Left lobe of liver (tissue), 2 donors: Measurements from ENCODE around the gene MLLT3. TPM values are rescaled to one million over a fixed set of nuclear protein-coding genes. Genes with fewer than 3 reads are reported as not detected.

Experiments used
- ATAC-seq: fragments of 200-7000 bp; cut with Tn5 transposase; one replicate; pipeline ENCODE4 v1.9.1; 2020; ENCODE audit warnings: mild to moderate bottlenecking, moderate library complexity
- DNase-seq: peaks from one replicate; pipeline ENCODE4 v3.0.0-alpha.2; 2020; ENCODE audit warnings: low spot score
- total RNA-seq: library from RNA; stranded (reverse); gene quantifications from one replicate; pipeline ENCODE4 v1.2.1, GENCODE V29; 2021
- donor health status: DM: no; HTN: no; CAD: no; lungs with moderate emphysema.
- donor health status: DM: no; HTN: yes; CAD: no.

MLLT3 gene
- total RNA-seq, 1 donor from 2014 or later = 2.0 TPM

DNA sequence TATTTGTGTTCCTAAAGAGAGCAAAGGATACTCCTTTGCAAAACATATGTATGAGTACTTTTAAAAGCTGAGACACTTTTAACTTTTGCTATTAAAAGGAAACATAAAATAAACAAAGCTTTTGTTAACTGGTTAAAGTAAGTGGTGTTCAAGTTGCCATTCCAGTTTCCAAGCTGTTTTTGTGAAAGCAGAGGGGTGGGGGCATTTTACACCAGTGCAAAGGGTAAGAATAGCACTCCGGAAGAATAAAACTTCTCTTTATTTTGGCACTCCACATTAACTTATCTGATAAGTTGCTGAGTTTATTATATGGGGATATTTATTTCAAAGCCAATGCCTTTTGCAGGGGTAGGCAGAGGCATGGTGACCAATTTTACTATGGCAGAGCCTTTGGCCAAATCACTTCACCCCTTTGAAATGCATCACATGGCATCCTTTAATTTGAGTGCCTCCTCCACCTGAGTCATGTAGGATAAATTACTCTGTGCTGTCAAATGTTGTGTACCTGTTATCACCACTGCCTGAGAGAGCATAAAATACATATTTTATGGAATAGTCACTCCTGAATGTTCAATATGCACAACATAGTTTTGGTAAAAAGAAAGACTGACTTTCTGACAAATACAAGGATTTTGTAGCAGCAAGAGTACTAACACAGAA, 62.9 kb downstream of the MLLT3 start:
- ATAC-seq (no peak), DNase-seq (no peak)

GRCh38 chr9:20558566-20559016, 63.7 kb downstream of the MLLT3 start:
- DNase-seq (no peak), ATAC-seq (no peak)

GRCh38 chr9:20557890-20558565, 64.3 kb downstream of the MLLT3 start:
- DNase-seq (no peak), ATAC-seq (no peak)

GRCh38 chr9:20557285-20557684, 65.0 kb downstream of the MLLT3 start:
- ATAC-seq = no peak

DNA sequence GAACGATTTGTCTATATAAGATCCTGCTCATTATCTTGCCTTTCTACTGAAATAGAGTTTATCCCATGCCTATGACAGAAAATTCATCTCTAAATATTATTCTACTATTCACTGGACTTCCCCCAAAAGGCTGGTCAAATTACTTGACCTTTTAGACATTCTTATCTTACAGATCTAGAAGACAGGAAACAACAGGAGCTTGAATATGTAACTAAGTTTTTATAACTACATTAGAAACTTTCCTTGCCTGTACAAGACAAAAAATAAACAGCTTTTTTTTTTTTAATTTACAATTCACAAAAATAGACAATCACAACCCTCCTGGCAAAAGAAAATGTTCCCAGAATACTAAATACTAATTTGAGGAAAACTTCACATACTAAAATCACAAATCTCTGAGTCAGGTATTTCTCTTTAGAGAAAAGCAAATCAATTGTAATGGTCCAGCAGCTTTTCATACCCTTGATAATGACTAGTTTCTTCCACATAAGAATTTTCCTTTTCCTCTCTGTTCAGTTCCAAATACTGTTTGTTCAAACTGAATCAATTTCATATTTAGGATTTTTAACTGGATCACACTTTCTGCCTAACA, 68.6 kb downstream of the MLLT3 start:
- ATAC-seq (no peak), DNase-seq (no peak)

More at GRCh38 chr9:20557285-20557684, 65.0 kb downstream of the MLLT3 start:
- no peak for DNase-seq

DNA sequence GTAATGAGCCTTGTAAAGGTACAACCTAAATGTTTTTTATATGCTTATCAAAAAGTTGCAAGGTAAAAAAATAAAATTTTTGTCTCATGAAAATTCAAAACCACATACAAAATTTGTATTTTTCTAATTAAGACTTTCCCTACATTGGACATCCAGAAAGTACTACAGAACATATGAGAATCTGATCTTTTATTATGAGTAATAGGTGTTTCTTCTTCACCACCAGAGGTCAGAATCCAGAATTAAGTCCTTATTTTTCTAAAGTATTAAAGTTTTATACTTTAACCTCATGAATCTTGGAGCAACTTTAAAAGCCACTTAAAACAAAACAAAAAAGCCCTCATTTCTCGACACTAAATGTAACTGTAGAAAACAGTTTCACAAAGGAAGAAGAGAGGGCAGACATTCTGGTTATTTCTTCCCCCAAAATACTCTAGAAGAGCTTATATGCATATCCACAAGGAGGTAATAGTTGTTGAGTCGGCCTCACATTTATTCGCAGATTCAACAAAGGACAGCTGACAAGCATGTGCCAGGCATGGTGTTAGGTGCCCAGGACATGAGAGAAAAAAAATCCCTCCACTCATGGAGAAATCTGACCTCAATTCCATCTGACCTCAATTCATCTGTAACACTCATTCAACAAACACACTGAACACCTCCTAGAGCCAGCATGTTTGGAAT, 69.3 kb downstream of the MLLT3 start:
- no peak for DNase-seq
- no peak for ATAC-seq

DNA sequence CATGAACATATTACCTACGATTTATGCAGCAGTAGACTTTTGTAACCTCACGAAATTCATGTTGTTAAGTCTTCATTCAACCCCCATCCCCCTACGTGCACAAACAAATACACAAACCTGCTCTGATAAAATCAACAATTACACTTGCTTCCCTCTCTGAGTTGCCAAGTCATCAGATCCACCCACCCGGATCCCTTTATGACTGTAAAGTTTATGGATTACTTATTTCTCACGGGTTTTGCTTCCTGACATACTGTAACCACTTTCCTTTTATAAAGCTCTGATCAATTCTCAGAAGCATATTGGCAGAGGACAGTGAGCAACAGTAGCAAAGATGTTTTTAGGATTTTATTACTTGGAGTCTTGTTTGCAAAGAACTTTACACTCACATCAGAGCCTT, 70.5 kb downstream of the MLLT3 start:
- no peak for ATAC-seq
- DNase-seq = no peak

DNA sequence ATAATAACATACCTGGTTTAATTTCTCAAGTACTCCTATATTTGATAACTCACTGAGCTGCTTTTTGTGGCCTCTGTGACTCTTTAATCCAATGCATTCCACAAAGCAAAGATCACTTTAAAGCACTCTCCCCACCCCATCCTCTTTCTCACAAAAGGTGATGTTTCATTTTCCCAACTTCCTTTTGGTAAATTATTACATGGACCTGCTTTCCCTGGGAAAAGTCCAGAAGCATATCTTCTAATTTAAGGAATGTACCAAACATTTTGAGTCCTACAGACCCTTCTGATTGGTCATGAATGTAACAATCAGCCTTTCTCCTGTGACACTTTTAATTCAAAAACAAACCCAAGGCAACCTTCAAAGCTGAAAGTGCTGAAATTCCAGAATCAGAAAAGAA, 71.1 kb downstream of the MLLT3 start:
- ATAC-seq = no peak
- DNase-seq = no peak

DNA sequence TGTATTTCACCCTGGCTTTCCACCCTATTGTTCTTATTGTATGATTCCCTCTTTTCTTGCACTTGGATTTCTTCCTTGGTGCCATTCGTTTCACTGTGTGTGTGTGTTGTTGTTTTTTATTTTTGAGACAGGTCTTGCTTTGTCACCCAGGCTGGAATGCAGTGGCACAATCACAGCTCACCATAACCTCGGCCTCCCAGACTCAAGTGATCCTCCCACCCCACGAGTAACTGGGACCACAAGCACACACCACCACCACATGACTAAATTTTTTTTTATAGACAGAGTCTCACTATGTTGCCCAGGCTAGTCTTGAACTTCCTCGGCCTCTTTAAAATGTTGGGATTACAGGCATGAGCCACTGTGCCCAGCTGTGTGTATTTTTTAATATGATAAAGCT, 72.0 kb downstream of the MLLT3 start:
- no peak for DNase-seq
- ATAC-seq = no peak

DNA sequence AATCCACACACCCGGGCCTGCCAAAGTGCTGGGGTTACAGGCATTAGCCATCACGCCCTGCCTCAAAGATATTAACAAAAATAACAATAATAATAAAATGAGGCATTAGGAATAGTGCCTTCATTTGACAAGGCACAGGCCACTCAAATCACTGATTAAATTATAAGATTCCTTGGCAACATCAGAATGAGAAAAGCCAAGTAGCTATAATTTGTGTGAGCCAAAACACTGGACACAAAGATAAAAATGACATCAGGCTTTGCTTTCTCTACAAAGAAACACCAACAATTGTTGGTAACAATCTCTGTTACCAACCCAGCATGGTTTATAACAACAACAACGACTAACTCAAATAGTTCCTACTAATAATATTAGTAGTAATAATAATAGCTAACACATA, 73.2 kb downstream of the MLLT3 start:
- no peak for ATAC-seq
- DNase-seq = no peak

DNA sequence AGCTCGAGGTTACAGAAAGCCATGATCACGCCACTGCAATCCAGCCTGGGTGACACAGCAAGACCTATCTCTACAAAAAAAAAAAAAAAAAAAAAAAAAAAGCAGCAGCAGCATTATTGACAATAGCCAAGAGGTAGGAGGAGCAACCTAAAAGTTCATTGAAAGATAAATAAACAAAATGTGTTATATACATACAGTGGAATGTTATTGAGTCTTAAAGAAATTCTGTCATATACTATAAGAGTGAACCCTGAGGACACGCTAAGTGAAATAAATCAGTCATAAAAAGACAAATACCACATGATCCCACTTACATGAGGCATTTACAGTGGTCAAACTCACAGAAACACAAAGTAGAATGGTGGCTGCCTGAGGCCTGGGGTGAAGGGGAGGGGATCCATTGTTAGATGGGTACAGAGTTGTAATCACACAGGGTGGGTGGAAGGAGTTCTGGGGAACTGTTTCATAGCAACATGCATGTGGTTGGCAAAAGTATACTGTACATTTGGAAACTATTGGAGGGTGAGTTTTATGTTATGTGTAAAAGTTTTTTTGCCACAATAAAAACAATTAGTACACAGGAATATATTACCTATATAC, 77.2 kb downstream of the MLLT3 start:
- DNase-seq (no peak), ATAC-seq (no peak)

GRCh38 chr9:20540169-20540863, 82.0 kb downstream of the MLLT3 start:
- no peak for DNase-seq
- no peak for ATAC-seq

DNA sequence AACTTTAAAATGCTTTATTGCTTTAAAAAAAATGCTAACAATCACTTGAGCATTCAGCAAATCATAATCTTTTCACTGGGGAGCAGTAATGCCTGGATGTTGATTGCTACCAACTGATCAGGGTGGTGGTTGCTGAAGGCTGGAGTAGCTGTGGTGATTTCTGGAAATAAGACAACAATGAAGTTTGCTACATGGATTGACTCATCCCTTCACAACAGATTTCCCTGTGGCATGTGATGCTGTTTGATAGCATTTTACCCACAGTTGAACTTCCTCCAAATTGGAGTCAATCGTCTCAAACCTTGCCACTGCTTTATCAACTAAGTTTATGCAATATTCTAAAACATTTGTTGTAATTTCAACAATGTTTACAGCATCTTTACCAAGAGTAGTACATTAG, 83.3 kb downstream of the MLLT3 start:
- no peak for ATAC-seq
- DNase-seq = no peak

- DNase-seq = no peak
- ATAC-seq = no peak
Observed at GRCh38 chr9:20538092-20538491, 84.2 kb downstream of the MLLT3 start.

DNA sequence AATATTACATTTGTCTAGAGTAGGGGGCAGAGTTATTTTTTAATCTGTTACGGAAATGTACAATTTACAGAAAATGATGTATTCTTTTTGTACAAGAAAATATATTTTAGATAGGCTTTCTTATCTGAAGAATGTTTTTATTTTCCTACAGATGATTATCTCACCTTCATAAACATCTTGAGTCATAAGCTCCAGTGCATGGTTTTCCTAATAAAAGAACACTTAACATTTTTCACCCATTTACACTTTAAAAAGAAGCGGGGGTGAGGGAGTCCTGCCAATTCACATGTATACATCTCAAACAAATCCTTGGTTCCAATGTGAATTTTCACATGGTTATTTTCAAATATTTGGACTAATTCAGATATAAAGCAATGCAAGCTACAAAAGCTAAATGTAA, 85.0 kb downstream of the MLLT3 start:
- ATAC-seq (no peak), DNase-seq (no peak)

GRCh38 chr9:20532584-20532983, 89.7 kb downstream of the MLLT3 start:
- ATAC-seq = no peak
- DNase-seq = no peak

- ATAC-seq = no peak
- no peak for DNase-seq
Observed at GRCh38 chr9:20529837-20530236, 92.5 kb downstream of the MLLT3 start.

GRCh38 chr9:20528253-20528652, 94.0 kb downstream of the MLLT3 start:
- DNase-seq (no peak), ATAC-seq (no peak)

DNA sequence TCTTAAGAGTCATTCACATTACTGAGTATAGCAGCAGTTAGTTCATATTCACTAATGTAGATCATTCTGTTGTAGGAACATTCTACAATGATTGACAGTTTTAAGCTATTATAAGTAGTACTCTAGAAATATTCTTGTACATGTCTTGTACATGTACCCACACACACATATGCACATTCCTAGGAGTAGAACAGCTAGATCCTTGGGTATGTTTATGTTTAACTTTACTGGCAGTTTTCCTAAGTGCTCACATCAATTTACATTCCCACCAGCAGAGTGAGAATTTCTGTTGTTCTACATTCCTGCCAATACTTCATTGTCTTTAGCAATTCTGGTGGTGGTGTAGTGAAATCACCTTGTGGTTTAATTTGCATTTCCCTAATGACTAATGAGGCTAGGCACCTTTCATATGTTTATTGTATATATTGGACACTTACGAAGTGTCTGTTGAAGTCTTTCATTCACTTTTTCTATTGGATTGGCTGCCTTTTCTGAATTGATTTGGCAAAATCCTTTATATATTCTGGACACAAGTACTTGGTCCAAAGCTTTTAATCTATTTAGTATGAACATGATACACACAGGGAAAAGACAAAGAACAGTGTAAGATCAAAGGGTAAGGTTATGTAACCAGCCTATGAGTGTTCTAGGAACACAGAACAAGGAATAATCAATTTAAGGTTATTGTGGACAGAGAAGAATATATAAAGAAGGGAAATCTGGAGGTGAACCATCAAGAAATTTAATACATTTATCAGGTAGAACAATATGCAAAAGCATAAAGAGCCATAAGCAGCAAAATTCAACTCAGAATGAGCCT, 95.6 kb downstream of the MLLT3 start:
- DNase-seq (no peak), ATAC-seq (peak; percentile 59)

DNA sequence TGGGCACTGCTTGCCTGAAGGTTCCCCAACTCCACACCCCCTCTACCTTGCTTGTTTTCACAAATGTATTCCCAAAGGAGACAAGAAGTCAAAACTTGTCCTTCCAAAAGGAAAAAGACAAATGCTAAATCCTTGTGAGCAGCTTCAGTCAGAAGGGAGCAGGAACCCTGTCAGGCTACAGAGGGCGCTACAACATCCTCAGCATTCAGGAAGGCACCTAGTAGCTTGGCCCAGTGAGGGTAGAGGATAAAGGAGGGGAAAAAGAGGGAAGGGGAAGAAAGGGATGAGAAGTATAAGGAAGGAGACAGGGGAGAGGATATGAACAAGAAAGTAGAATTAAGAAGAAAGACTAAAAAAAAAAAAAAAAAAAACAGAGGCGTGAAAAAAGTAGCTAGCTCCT, 97.5 kb downstream of the MLLT3 start:
- ATAC-seq (no peak), DNase-seq (no peak)
